Keratinocyte (primary cell): ENCODE results near the gene SRCIN1. TPM values are rescaled to one million over a fixed set of nuclear protein-coding genes. Genes with fewer than 3 reads are reported as not detected.

Experiments
- DNase-seq: peaks from one replicate; pipeline ENCODE4 v3.0.0-alpha.2; 2011; ENCODE audit warnings: low read depth, missing footprints, low spot score
- FAIRE-seq: peaks from 2 replicates; lab custom pipeline; 2011; peaks lifted over from hg19 to GRCh38; lab: Jason Lieb, UNC
- H2AFZ ChIP-seq: 2 replicates; pipeline ENCODE4 v1.6.0; 2012; ENCODE audit warnings: low read length, control low read depth, inconsistent platforms; ENCODE audit not compliant: control insufficient read depth
- H3K27ac ChIP-seq: 2 replicates; pipeline ENCODE4 v1.5.1; 2011; ENCODE audit warnings: low read length; ENCODE audit not compliant: control insufficient read depth, insufficient read depth
- H3K27me3 ChIP-seq: 3 replicates; pipeline ENCODE4 v1.6.0; 2011; ENCODE audit warnings: low read length; ENCODE audit not compliant: control insufficient read depth, insufficient read depth; ENCODE audit errors: extremely low read depth
- H3K36me3 ChIP-seq, 2 experiments: 2 replicates in 1 of 2; 3 replicates in 1 of 2; pipeline ENCODE4 v1.5.1; 2011; ENCODE audit warnings: low read length in 2 of 2, mild to moderate bottlenecking in 1 of 2; ENCODE audit not compliant: control insufficient read depth in 2 of 2, insufficient read depth in 2 of 2; ENCODE audit errors: extremely low read depth in 1 of 2
- H3K4me1 ChIP-seq: 3 replicates; pipeline ENCODE4 v1.5.1; 2011; ENCODE audit warnings: low read length; ENCODE audit not compliant: control insufficient read depth, insufficient read depth; ENCODE audit errors: extremely low read depth
- H3K4me2 ChIP-seq: 3 replicates; pipeline ENCODE4 v1.6.0; 2011; ENCODE audit warnings: low read depth, low read length; ENCODE audit not compliant: control insufficient read depth, insufficient read depth; ENCODE audit errors: extremely low read depth
- H3K4me3 ChIP-seq, 3 experiments: fragments of 200-600 bp in 1 of 3; sonication (generic) in 1 of 3; 2 replicates in 2 of 3; 3 replicates in 1 of 3; pipeline ENCODE4 v1.5.1; 2011 to 2016; ENCODE audit warnings: low read length in 3 of 3, mild to moderate bottlenecking in 3 of 3, control low read depth in 2 of 3, inconsistent platforms in 1 of 3, low read depth in 1 of 3, mixed read lengths in 1 of 3, mixed run types in 1 of 3, moderate library complexity in 1 of 3; ENCODE audit not compliant: control insufficient read depth in 2 of 3, insufficient read depth in 2 of 3; ENCODE audit errors: extremely low read depth in 1 of 3
- H3K79me2 ChIP-seq: 2 replicates; pipeline ENCODE4 v1.6.0; 2012; ENCODE audit warnings: low read length; ENCODE audit not compliant: control insufficient read depth, insufficient read depth
- H3K9ac ChIP-seq: 3 replicates; pipeline ENCODE4 v1.6.0; 2011; ENCODE audit warnings: low read length; ENCODE audit not compliant: control insufficient read depth, insufficient read depth; ENCODE audit errors: extremely low read depth
- H3K9me1 ChIP-seq: 3 replicates; pipeline ENCODE4 v1.6.0; 2011; ENCODE audit warnings: low read length; ENCODE audit not compliant: control insufficient read depth, insufficient read depth; ENCODE audit errors: extremely low read depth
- H3K9me3 ChIP-seq: 2 replicates; pipeline ENCODE4 v1.5.1; 2012; ENCODE audit warnings: low read depth, low read length; ENCODE audit not compliant: control insufficient read depth
- H4K20me1 ChIP-seq: 3 replicates; pipeline ENCODE4 v1.6.0; 2011; ENCODE audit warnings: low read length; ENCODE audit not compliant: control insufficient read depth, insufficient read depth; ENCODE audit errors: extremely low read depth
- EZH2 ChIP-seq: IDR thresholded peaks from one replicate; pipeline ENCODE4 v1.6.1; 2012; ENCODE audit warnings: inconsistent platforms, mild to moderate bottlenecking, low read length, moderate library complexity
- dilution Hi-C: fragments of 300-500 bp; cut with MboI; formaldehyde crosslinking; loops from one replicate; pipeline ENCODE4 v1.7.0; 2020; ENCODE audit warnings: low sequenced_read_pairs; ENCODE audit not compliant: extremely low pct_ligation_motif_present
- polyA plus RNA-seq, 5 experiments: library from polyadenylated mRNA; depleted of rRNA in 3 of 5; stranded (reverse) in 3 of 5; stranded (forward) in 1 of 5; unstranded in 1 of 5; fragments of >200 nt; gene quantifications; 1 replicate in 1 of 5; 2 replicates in 3 of 5; 3 replicates in 1 of 5; pipeline versions ENCODE4 v1.2.1 to v1.2.3, GENCODE V29; 2011 to 2012; ENCODE audit warnings: missing spikeins in 2 of 5, low read depth in 1 of 5, low replicate concordance in 1 of 5
- TF ChIP-seq, protein P1 (sequence below), 3 experiments: IDR thresholded peaks in 1 of 3; conservative IDR thresholded peaks in 1 of 3; optimal IDR thresholded peaks in 1 of 3; 2 replicates in 2 of 3; 3 replicates in 1 of 3; pipeline versions ENCODE3 to v1.5.1; 2011; ENCODE audit warnings: low read length in 3 of 3, mild to moderate bottlenecking in 3 of 3, moderate library complexity in 2 of 3, control low read depth in 1 of 3, inconsistent platforms in 1 of 3; ENCODE audit not compliant: insufficient read depth in 2 of 3; ENCODE audit errors: extremely low read depth in 1 of 3

The SRCIN1 gene
- polyA plus RNA-seq, 1 donor (not counting 4 experiments of a cell fraction or from before 2014, with no cell fraction given): 0.37 TPM

- no peaks in the 10 kb centered on the region for H3K36me3 ChIP-seq
- FAIRE-seq: no peak
- dilution Hi-C loops: no loop called here
- H2AFZ ChIP-seq: no peak overlapping the region
- no peak overlapping the region for H3K4me3 ChIP-seq
- no peak overlapping the region for H3K27ac ChIP-seq
- no peak overlapping the region for H3K4me2 ChIP-seq
- peaks cover 63% of the 10 kb centered on the region for H3K27me3 ChIP-seq
- TF ChIP-seq, protein P1, sequence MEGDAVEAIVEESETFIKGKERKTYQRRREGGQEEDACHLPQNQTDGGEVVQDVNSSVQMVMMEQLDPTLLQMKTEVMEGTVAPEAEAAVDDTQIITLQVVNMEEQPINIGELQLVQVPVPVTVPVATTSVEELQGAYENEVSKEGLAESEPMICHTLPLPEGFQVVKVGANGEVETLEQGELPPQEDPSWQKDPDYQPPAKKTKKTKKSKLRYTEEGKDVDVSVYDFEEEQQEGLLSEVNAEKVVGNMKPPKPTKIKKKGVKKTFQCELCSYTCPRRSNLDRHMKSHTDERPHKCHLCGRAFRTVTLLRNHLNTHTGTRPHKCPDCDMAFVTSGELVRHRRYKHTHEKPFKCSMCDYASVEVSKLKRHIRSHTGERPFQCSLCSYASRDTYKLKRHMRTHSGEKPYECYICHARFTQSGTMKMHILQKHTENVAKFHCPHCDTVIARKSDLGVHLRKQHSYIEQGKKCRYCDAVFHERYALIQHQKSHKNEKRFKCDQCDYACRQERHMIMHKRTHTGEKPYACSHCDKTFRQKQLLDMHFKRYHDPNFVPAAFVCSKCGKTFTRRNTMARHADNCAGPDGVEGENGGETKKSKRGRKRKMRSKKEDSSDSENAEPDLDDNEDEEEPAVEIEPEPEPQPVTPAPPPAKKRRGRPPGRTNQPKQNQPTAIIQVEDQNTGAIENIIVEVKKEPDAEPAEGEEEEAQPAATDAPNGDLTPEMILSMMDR (optimal IDR thresholded peaks at IDR 0.05 in 1 of 3, IDR thresholded peaks at IDR 0.05 in 1 of 3, conservative IDR thresholded peaks at IDR 0.05 in 1 of 3; ENCODE audit: extremely low read depth in 1 of 3, insufficient read depth in 2 of 3, low read length in 3 of 3): no peak
- no peak for TF ChIP-seq EZH2
- no peaks in the 10 kb centered on the region for H4K20me1 ChIP-seq
- no peaks in the 10 kb centered on the region for H3K9me3 ChIP-seq
- no peak overlapping the region for H3K9ac ChIP-seq
- peaks cover 10% of the 10 kb centered on the region for H3K4me1 ChIP-seq
- H3K79me2 ChIP-seq: no peaks in the 10 kb centered on the region
- no peak for DNase-seq
- no peaks in the 10 kb centered on the region for H3K9me1 ChIP-seq
Measured at GRCh38 chr17:38595892-38596291, 9.9 kb downstream of the SRCIN1 start.

- dilution Hi-C loops: no loop called here
- Histone ChIP-seq H3K36me3 (no peaks in the 10 kb centered on the region), H2AFZ (no peak overlapping the region), H3K27ac (no peak overlapping the region), H3K79me2 (no peaks in the 10 kb centered on the region), H3K9me1 (no peaks in the 10 kb centered on the region), H3K27me3 (peaks cover 68% of the 10 kb centered on the region), H3K4me2 (no peak overlapping the region), H3K4me1 (peaks cover 10% of the 10 kb centered on the region), H3K9ac (no peak overlapping the region), H3K9me3 (no peaks in the 10 kb centered on the region), H4K20me1 (no peaks in the 10 kb centered on the region), H3K4me3 (no peak overlapping the region)
- DNase-seq (no peak), FAIRE-seq (no peak)
- TF ChIP-seq, protein P1 (optimal IDR thresholded peaks at IDR 0.05 in 1 of 3, IDR thresholded peaks at IDR 0.05 in 1 of 3, conservative IDR thresholded peaks at IDR 0.05 in 1 of 3; ENCODE audit: extremely low read depth in 1 of 3, insufficient read depth in 2 of 3, low read length in 3 of 3): no peak
- TF ChIP-seq EZH2: no peak
Measured at GRCh38 chr17:38594152-38594551, 11.6 kb downstream of the SRCIN1 start.
